Uterine smooth muscle cell (primary cell): Measurements from ENCODE around the gene ABCE1. TPM values are rescaled to one million over a fixed set of nuclear protein-coding genes. Genes with fewer than 3 reads are reported as not detected.

Source experiments
- total RNA-seq: library from RNA; depleted of rRNA; stranded (reverse); fragments of >200 nt; gene quantifications from 2 replicates; pipeline ENCODE4 v1.2.3, GENCODE V29; 2014

The ABCE1 gene
- total RNA-seq = 146 and 205 TPM in 2 replicates

GRCh38 chr4:145097821-145098674, at the start of gene ABCE1, which contains the start of gene ANAPC10:
TSS of gene ABCE1 (plus strand) at chr4:145098311. CDS start at chr4:145104413, 6,102 bp downstream.
TSS of gene ANAPC10 (minus strand) at chr4:145098196. CDS start at chr4:145096099, 2,097 bp downstream.

Other genes with a start within 250 kb of the ABCE1 start
- 30.5 and 34.1 TPM in 2 replicates for gene ANAPC10, start 115 bp upstream of the ABCE1 start, total RNA-seq
- 25.7 and 29.1 TPM in 2 replicates for gene OTUD4, start 82.3 kb downstream of the ABCE1 start, total RNA-seq